ENCODE results near the gene PREPL. TPM values are rescaled to one million over a fixed set of nuclear protein-coding genes. Genes with fewer than 3 reads are reported as not detected.

Gene PREPL
- total and polyA plus RNA-seq, 2 of the 13 experiments (the other 11 are each of a cell fraction or from before 2014, with no cell fraction given), result 19.7 to 34.3 TPM

GRCh38 chr2:44348400-44348799 lies 12.9 kb downstream of the PREPL start:
- in situ Hi-C loops (cut with HindIII; ENCODE audit: extremely low pct_ligation_motif_present, low pct_unique_long_range_greater_than_20kb), result no loop called here
- ATAC-seq, result no peak

DNA sequence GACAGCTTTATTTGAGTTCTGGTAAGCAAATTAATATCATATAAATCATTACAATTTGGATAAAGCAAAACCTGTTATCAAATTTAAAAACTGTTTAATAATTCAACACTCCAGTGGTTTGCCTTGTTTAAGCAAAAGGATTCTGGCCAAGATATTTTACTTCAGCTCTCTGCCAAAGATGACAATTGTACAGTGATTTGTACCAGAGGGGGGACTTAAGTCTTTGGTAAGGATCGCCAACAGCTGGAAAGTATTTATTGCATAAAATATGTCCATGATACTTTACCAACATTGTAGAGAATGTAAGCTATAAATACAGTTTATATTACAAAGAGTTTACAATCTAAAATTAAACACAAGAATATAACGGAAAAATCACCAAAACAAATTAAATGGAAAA lies 13.8 kb downstream of the PREPL start:
- no peak for TF ChIP-seq ESRRA (CRISPR knock-in tag; IDR thresholded peaks at IDR 0.05; ENCODE audit: low read depth)
- TF ChIP-seq TBL1XR1 (IDR thresholded peaks at IDR 0.05; ENCODE audit: borderline replicate concordance, low read length, partially characterized antibody), result no peak
- TF ChIP-seq ZNF615 (CRISPR knock-in tag; IDR thresholded peaks at IDR 0.05; ENCODE audit: borderline replicate concordance), result no peak
- no peak for TF ChIP-seq SAP130 (CRISPR knock-in tag; IDR thresholded peaks at IDR 0.05; ENCODE audit: low read depth)
- no peak for TF ChIP-seq HMG20B (CRISPR knock-in tag; conservative IDR thresholded peaks at IDR 0.05)
- no peak for TF ChIP-seq ZNF766 (CRISPR knock-in tag; IDR thresholded peaks at IDR 0.05; ENCODE audit: borderline replicate concordance)
- no peak for TF ChIP-seq ZBTB42 (CRISPR knock-in tag; IDR thresholded peaks at IDR 0.05)
- TF ChIP-seq PRPF4 (IDR thresholded peaks at IDR 0.05; ENCODE audit: low read depth, low read length, poor library complexity, severe bottlenecking), result no peak
- no peak for TF ChIP-seq SMAD9 (CRISPR knock-in tag; IDR thresholded peaks at IDR 0.05)
- no peak overlapping the region for H3K4me2 ChIP-seq (ENCODE audit: low read depth, low read length)
- peaks cover 3 to 7% of the 10 kb centered on the region in 2 experiments; a peak in 3 of 5 replicates for H3K36me3 ChIP-seq (replicated peaks in 1 of 2; ENCODE audit: control insufficient read depth in 1 of 2, insufficient read depth in 2 of 2, low read length in 2 of 2)
- ATAC-seq (no peak), FAIRE-seq (no peak), DNase-seq (ENCODE audit: low spot score) (no peak)
- no peaks in the 10 kb centered on the region for H3K27me3 ChIP-seq (ENCODE audit: control insufficient read depth in 1 of 2, insufficient read depth in 2 of 2, low read length in 2 of 2)
- BruUV-seq (replicated peaks), result no TSS peak
- H3K79me2 ChIP-seq (ENCODE audit: insufficient read depth, low read length), result no peaks in the 10 kb centered on the region
- intact Hi-C loops (cut with micrococcal nuclease; ENCODE audit: unreplicated experiment) (no loop called here), in situ Hi-C loops (cut with HindIII; ENCODE audit: extremely low pct_ligation_motif_present, low pct_unique_long_range_greater_than_20kb) (no loop called here)
- 50% methylated on average over 2 of the region's 2 CpGs for whole genome bisulfite sequencing (ENCODE audit: low lambda C conversion rate)
- peaks cover 6% of the 10 kb centered on the region; the same call in 1 of the 2 replicates for H3K4me1 ChIP-seq (ENCODE audit: insufficient read depth, low read length)
- ChIA-PET CTCF (ENCODE audit: low intra/inter-chr PET ratio, low total read pairs) (no interaction called here), POLR2A (interaction anchor here (3.5 kb wide), 1 partner anchor 14 kb away, joined by 18 read pairs; the partner anchor contains the start of genes CAMKMT and PREPL)
- no peak overlapping the region for H2AFZ ChIP-seq (ENCODE audit: low read length)
- H3K4me3 ChIP-seq (replicated peaks in 1 of 3; ENCODE audit: insufficient read depth in 1 of 3, low read depth in 2 of 3, low read length in 3 of 3), result no peak overlapping the region
- no peaks in the 10 kb centered on the region for H3K9me3 ChIP-seq (ENCODE audit: low read length)
- H3K9ac ChIP-seq (ENCODE audit: insufficient read depth, low read depth, low read length), result no peak overlapping the region
- H4K20me1 ChIP-seq (ENCODE audit: insufficient read depth, low read length), result no peaks in the 10 kb centered on the region
- no peak overlapping the region for H3K27ac ChIP-seq (ENCODE audit: extremely low read length, insufficient read depth, low read length)

More at GRCh38 chr2:44348400-44348799, 12.9 kb downstream of the PREPL start:
- Histone ChIP-seq H4K20me1 (ENCODE audit: insufficient read depth, low read length) (no peaks in the 10 kb centered on the region), H3K36me3 (replicated peaks in 1 of 2; ENCODE audit: control insufficient read depth in 1 of 2, insufficient read depth in 2 of 2, low read length in 2 of 2) (peaks cover 3% of the 10 kb centered on the region in 2 experiments; a peak in 3 of 5 replicates), H3K27ac (ENCODE audit: extremely low read length, insufficient read depth, low read length) (no peak overlapping the region), H3K9ac (ENCODE audit: insufficient read depth, low read depth, low read length) (no peak overlapping the region), H3K79me2 (ENCODE audit: insufficient read depth, low read length) (no peaks in the 10 kb centered on the region), H3K9me3 (ENCODE audit: low read length) (no peaks in the 10 kb centered on the region), H3K4me2 (ENCODE audit: low read depth, low read length) (no peak overlapping the region), H3K4me3 (replicated peaks in 1 of 3; ENCODE audit: insufficient read depth in 1 of 3, low read depth in 2 of 3, low read length in 3 of 3) (no peak overlapping the region), H3K27me3 (ENCODE audit: control insufficient read depth in 1 of 2, insufficient read depth in 2 of 2, low read length in 2 of 2) (no peaks in the 10 kb centered on the region), H2AFZ (ENCODE audit: low read length) (no peak overlapping the region), H3K4me1 (ENCODE audit: insufficient read depth, low read length) (peaks cover 6% of the 10 kb centered on the region; the same call in 1 of the 2 replicates)
- no peak for FAIRE-seq
- ChIA-PET POLR2A (interaction anchor here (3.5 kb wide), 1 partner anchor 13 kb away, joined by 18 read pairs; the partner anchor contains the start of genes CAMKMT and PREPL), CTCF (ENCODE audit: low intra/inter-chr PET ratio, low total read pairs) (no interaction called here)
- no TSS peak for BruUV-seq (replicated peaks)
- TF ChIP-seq ZNF343 (CRISPR knock-in tag; IDR thresholded peaks at IDR 0.05), result no peak
- no peak for TF ChIP-seq ZNF354B (CRISPR knock-in tag; IDR thresholded peaks at IDR 0.05)
- TF ChIP-seq U2AF2 (IDR thresholded peaks at IDR 0.05; ENCODE audit: low read depth, low read length), result no peak
- TF ChIP-seq BRCA1 (CRISPR knock-in tag; IDR thresholded peaks at IDR 0.05), result no peak
- TF ChIP-seq ZNF644 (CRISPR knock-in tag; IDR thresholded peaks at IDR 0.05; ENCODE audit: low read depth), result no peak
- TF ChIP-seq, protein P1, sequence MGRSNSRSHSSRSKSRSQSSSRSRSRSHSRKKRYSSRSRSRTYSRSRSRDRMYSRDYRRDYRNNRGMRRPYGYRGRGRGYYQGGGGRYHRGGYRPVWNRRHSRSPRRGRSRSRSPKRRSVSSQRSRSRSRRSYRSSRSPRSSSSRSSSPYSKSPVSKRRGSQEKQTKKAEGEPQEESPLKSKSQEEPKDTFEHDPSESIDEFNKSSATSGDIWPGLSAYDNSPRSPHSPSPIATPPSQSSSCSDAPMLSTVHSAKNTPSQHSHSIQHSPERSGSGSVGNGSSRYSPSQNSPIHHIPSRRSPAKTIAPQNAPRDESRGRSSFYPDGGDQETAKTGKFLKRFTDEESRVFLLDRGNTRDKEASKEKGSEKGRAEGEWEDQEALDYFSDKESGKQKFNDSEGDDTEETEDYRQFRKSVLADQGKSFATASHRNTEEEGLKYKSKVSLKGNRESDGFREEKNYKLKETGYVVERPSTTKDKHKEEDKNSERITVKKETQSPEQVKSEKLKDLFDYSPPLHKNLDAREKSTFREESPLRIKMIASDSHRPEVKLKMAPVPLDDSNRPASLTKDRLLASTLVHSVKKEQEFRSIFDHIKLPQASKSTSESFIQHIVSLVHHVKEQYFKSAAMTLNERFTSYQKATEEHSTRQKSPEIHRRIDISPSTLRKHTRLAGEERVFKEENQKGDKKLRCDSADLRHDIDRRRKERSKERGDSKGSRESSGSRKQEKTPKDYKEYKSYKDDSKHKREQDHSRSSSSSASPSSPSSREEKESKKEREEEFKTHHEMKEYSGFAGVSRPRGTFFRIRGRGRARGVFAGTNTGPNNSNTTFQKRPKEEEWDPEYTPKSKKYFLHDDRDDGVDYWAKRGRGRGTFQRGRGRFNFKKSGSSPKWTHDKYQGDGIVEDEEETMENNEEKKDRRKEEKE (IDR thresholded peaks at IDR 0.05), result no peak
- intact Hi-C loops (cut with micrococcal nuclease; ENCODE audit: unreplicated experiment), result no loop called here
- WGBS (ENCODE audit: low lambda C conversion rate), result 92% methylated on average over 2 of the region's 2 CpGs
- DNase-seq (ENCODE audit: low spot score), result no peak
